Measurements from ENCODE around the gene KLK14. TPM values are rescaled to one million over a fixed set of nuclear protein-coding genes. Genes with fewer than 3 reads are reported as not detected.

KLK14 gene
- total RNA-seq, 2 donors from 2014 or later: 0.32 to 0.39 TPM

- no peak for ATAC-seq
- no peak overlapping the region for H3K4me3 Mint-ChIP-seq
- no peaks in the 10 kb centered on the region for H3K36me3 Mint-ChIP-seq (ENCODE audit: low read depth)
- H3K4me1 Mint-ChIP-seq: peaks cover 38% of the 10 kb centered on the region
- H3K9me3 ChIP-seq (ENCODE audit: control insufficient read depth, low read length, poor library complexity, severe bottlenecking): no peaks in the 10 kb centered on the region
- no peak overlapping the region for H3K27ac Mint-ChIP-seq
- no peaks in the 10 kb centered on the region for H3K27me3 Mint-ChIP-seq
- no peak for DNase-seq
These were observed 38.6 kb upstream of the KLK14 start for GRCh38 chr19:51121257-51121656.

GRCh38 chr19:51120160-51120559 lies 37.5 kb upstream of the KLK14 start:
- DNase-seq: no peak
- Mint-ChIP-seq H3K4me1 (peaks cover 40% of the 10 kb centered on the region), H3K36me3 (ENCODE audit: low read depth) (no peaks in the 10 kb centered on the region), H3K27ac (peak overlapping the region; percentile 39), H3K27me3 (no peaks in the 10 kb centered on the region), H3K4me3 (no peak overlapping the region)
- no peaks in the 10 kb centered on the region for H3K9me3 ChIP-seq (ENCODE audit: control insufficient read depth, low read length, poor library complexity, severe bottlenecking)
- no peak for ATAC-seq

- H3K36me3 Mint-ChIP-seq (ENCODE audit: low read depth): no peaks in the 10 kb centered on the region
- peaks cover 39% of the 10 kb centered on the region for H3K4me1 Mint-ChIP-seq
- no peak for ATAC-seq
- H3K4me3 Mint-ChIP-seq: no peak overlapping the region
- H3K27me3 Mint-ChIP-seq: no peaks in the 10 kb centered on the region
- no peak for DNase-seq
- H3K9me3 ChIP-seq (ENCODE audit: control insufficient read depth, low read length, poor library complexity, severe bottlenecking): no peaks in the 10 kb centered on the region
- H3K27ac Mint-ChIP-seq: peak overlapping the region; percentile 39
These were observed 36.9 kb upstream of the KLK14 start for GRCh38 chr19:51119611-51120010.

- no peak overlapping the region for H3K4me3 Mint-ChIP-seq
- DNase-seq: no peak
- no peak for ATAC-seq
- no peaks in the 10 kb centered on the region for H3K36me3 Mint-ChIP-seq (ENCODE audit: low read depth)
- H3K9me3 ChIP-seq (ENCODE audit: control insufficient read depth, low read length, poor library complexity, severe bottlenecking): no peaks in the 10 kb centered on the region
- peak overlapping the region; percentile 39 for H3K27ac Mint-ChIP-seq
- H3K27me3 Mint-ChIP-seq: no peaks in the 10 kb centered on the region
- peaks cover 36% of the 10 kb centered on the region for H3K4me1 Mint-ChIP-seq
These were observed 36.4 kb upstream of the KLK14 start for GRCh38 chr19:51119101-51119500.

- H3K4me3 Mint-ChIP-seq: no peak overlapping the region
- ATAC-seq (peak; percentile 71), DNase-seq (no peak)
- H3K27ac Mint-ChIP-seq: peak overlapping the region; percentile 34
- no peaks in the 10 kb centered on the region for H3K27me3 Mint-ChIP-seq
- H3K4me1 Mint-ChIP-seq: peaks cover 22% of the 10 kb centered on the region
- H3K9me3 ChIP-seq (ENCODE audit: control insufficient read depth, low read length, poor library complexity, severe bottlenecking): no peaks in the 10 kb centered on the region
- H3K36me3 Mint-ChIP-seq (ENCODE audit: low read depth): no peaks in the 10 kb centered on the region
These were observed 34.1 kb upstream of the KLK14 start for GRCh38 chr19:51116736-51117286.

- H3K4me3 Mint-ChIP-seq: no peak overlapping the region
- no peak overlapping the region for H3K27ac Mint-ChIP-seq
- H3K36me3 Mint-ChIP-seq (ENCODE audit: low read depth): no peaks in the 10 kb centered on the region
- ATAC-seq: peak; percentile 35
- peaks cover 17% of the 10 kb centered on the region for H3K4me1 Mint-ChIP-seq
- no peaks in the 10 kb centered on the region for H3K27me3 Mint-ChIP-seq
- H3K9me3 ChIP-seq (ENCODE audit: control insufficient read depth, low read length, poor library complexity, severe bottlenecking): no peaks in the 10 kb centered on the region
- no peak for DNase-seq
These were observed 31.5 kb upstream of the KLK14 start for GRCh38 chr19:51114087-51114729.

- ATAC-seq: no peak
- Mint-ChIP-seq H3K4me3 (no peak overlapping the region), H3K36me3 (ENCODE audit: low read depth) (no peaks in the 10 kb centered on the region), H3K4me1 (peaks cover 31% of the 10 kb centered on the region), H3K27ac (no peak overlapping the region), H3K27me3 (no peaks in the 10 kb centered on the region)
- H3K9me3 ChIP-seq (ENCODE audit: control insufficient read depth, low read length, poor library complexity, severe bottlenecking): no peaks in the 10 kb centered on the region
- no peak for DNase-seq
These were observed 28.9 kb upstream of the KLK14 start for GRCh38 chr19:51111606-51112005.

- ATAC-seq: no peak
- peaks cover 32% of the 10 kb centered on the region for H3K4me1 Mint-ChIP-seq
- H3K27ac Mint-ChIP-seq: no peak overlapping the region
- H3K27me3 Mint-ChIP-seq: no peaks in the 10 kb centered on the region
- H3K4me3 Mint-ChIP-seq: no peak overlapping the region
- no peaks in the 10 kb centered on the region for H3K9me3 ChIP-seq (ENCODE audit: control insufficient read depth, low read length, poor library complexity, severe bottlenecking)
- DNase-seq: no peak
- no peaks in the 10 kb centered on the region for H3K36me3 Mint-ChIP-seq (ENCODE audit: low read depth)
These were observed 27.9 kb upstream of the KLK14 start for GRCh38 chr19:51110666-51110971.

GRCh38 chr19:51108805-51109146 lies 26.1 kb upstream of the KLK14 start:
- peak overlapping the region; percentile 97 for H3K4me3 Mint-ChIP-seq
- H3K9me3 ChIP-seq (ENCODE audit: control insufficient read depth, low read length, poor library complexity, severe bottlenecking): no peaks in the 10 kb centered on the region
- peaks cover 28% of the 10 kb centered on the region for H3K4me1 Mint-ChIP-seq
- no peaks in the 10 kb centered on the region for H3K36me3 Mint-ChIP-seq (ENCODE audit: low read depth)
- DNase-seq (no peak), ATAC-seq (peak; percentile 59)
- peak overlapping the region; percentile 98 for H3K27ac Mint-ChIP-seq
- no peaks in the 10 kb centered on the region for H3K27me3 Mint-ChIP-seq

- Mint-ChIP-seq H3K27ac (peak within 1 kb of the TSS; percentile 98), H3K4me1 (peaks cover 27% of the 10 kb centered on the region), H3K27me3 (no peaks in the 10 kb centered on the region), H3K4me3 (peak within 1 kb of the TSS; percentile 97), H3K36me3 (ENCODE audit: low read depth) (no peaks in the 10 kb centered on the region)
- ATAC-seq (peak; percentile 99), DNase-seq (peak; percentile 91 to 98 (median 95))
- no peaks in the 10 kb centered on the region for H3K9me3 ChIP-seq (ENCODE audit: control insufficient read depth, low read length, poor library complexity, severe bottlenecking)
These were observed 25.5 kb upstream of the KLK14 start, which contains the start of gene CTU1 for GRCh38 chr19:51108066-51108804. CTU1 (minus strand) TSS chr19:51108409; CDS start chr19:51104569, 3,840 bp downstream.

GRCh38 chr19:51107406-51108065 lies 24.8 kb upstream of the KLK14 start:
- Mint-ChIP-seq H3K4me3 (peak overlapping the region; percentile 97), H3K4me1 (peaks cover 30% of the 10 kb centered on the region), H3K36me3 (ENCODE audit: low read depth) (no peaks in the 10 kb centered on the region), H3K27me3 (no peaks in the 10 kb centered on the region), H3K27ac (peak overlapping the region; percentile 98)
- DNase-seq (no peak), ATAC-seq (no peak)
- H3K9me3 ChIP-seq (ENCODE audit: control insufficient read depth, low read length, poor library complexity, severe bottlenecking): no peaks in the 10 kb centered on the region

GRCh38 chr19:51103926-51104341 lies 21.2 kb upstream of the KLK14 start:
- Mint-ChIP-seq H3K4me1 (peaks cover 39% of the 10 kb centered on the region), H3K36me3 (ENCODE audit: low read depth) (no peaks in the 10 kb centered on the region), H3K27me3 (no peaks in the 10 kb centered on the region), H3K27ac (no peak overlapping the region), H3K4me3 (no peak overlapping the region)
- DNase-seq (no peak), ATAC-seq (no peak)
- no peaks in the 10 kb centered on the region for H3K9me3 ChIP-seq (ENCODE audit: control insufficient read depth, low read length, poor library complexity, severe bottlenecking)

- Mint-ChIP-seq H3K27ac (no peak overlapping the region), H3K36me3 (ENCODE audit: low read depth) (no peaks in the 10 kb centered on the region), H3K4me1 (peaks cover 32% of the 10 kb centered on the region), H3K4me3 (no peak overlapping the region), H3K27me3 (no peaks in the 10 kb centered on the region)
- H3K9me3 ChIP-seq (ENCODE audit: control insufficient read depth, low read length, poor library complexity, severe bottlenecking): no peaks in the 10 kb centered on the region
- DNase-seq (no peak), ATAC-seq (no peak)
These were observed 20.3 kb upstream of the KLK14 start for GRCh38 chr19:51102991-51103390.
